Measurements from ENCODE around the gene RAD21L1. TPM values are rescaled to one million over a fixed set of nuclear protein-coding genes. Genes with fewer than 3 reads are reported as not detected.

The RAD21L1 gene
- polyA plus RNA-seq, 3 donors: not detected

DNA sequence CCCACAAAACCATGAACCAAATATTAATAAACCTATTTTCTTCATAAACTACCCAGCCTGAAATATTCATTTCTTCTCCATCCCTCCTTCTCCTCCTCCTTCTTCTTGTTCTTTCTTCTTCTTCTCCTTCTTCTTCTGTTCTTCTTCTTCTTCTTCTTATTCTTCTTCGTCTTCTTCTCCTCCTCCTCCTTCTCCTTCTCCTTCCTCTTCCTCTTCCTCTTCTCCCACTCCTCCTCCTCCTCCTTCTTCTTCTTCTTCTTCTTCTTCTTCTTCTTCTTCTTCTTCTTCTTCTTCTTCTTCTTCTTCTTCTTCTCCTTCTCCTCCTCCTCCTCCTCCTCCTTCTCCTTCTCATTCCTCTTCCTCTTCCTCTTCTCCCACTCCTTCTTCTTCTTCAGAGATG, 36.0 kb upstream of the RAD21L1 start:
- H3K27ac ChIP-seq (ENCODE audit: low read depth in 1 of 2, low read length in 2 of 2): no peak overlapping the region
- peaks cover 0 to 8% (median 2%) of the 10 kb centered on the region in 7 donors for H3K9me3 Mint-ChIP-seq
- peaks cover 0 to 5% of the 10 kb centered on the region in 2 donors for H3K4me1 ChIP-seq (ENCODE audit: control insufficient read depth in 1 of 2, insufficient read depth in 2 of 2, low read length in 2 of 2)
- TF ChIP-seq, protein P1, sequence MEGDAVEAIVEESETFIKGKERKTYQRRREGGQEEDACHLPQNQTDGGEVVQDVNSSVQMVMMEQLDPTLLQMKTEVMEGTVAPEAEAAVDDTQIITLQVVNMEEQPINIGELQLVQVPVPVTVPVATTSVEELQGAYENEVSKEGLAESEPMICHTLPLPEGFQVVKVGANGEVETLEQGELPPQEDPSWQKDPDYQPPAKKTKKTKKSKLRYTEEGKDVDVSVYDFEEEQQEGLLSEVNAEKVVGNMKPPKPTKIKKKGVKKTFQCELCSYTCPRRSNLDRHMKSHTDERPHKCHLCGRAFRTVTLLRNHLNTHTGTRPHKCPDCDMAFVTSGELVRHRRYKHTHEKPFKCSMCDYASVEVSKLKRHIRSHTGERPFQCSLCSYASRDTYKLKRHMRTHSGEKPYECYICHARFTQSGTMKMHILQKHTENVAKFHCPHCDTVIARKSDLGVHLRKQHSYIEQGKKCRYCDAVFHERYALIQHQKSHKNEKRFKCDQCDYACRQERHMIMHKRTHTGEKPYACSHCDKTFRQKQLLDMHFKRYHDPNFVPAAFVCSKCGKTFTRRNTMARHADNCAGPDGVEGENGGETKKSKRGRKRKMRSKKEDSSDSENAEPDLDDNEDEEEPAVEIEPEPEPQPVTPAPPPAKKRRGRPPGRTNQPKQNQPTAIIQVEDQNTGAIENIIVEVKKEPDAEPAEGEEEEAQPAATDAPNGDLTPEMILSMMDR (IDR thresholded peaks at IDR 0.05): no peak
- no peaks in the 10 kb centered on the region for H3K36me3 ChIP-seq (replicated peaks in 1 of 2; ENCODE audit: control insufficient read depth in 1 of 2, insufficient read depth in 2 of 2, low read length in 2 of 2)
- H3K27ac Mint-ChIP-seq: peak overlapping the region in 2 of 7 donors; percentile 41 to 57
- DNase-seq: no peak
- H3K27me3 Mint-ChIP-seq (ENCODE audit: low read depth in 3 of 3): peaks cover 8 to 22% (median 11%) of the 10 kb centered on the region in 3 donors
- no peak overlapping the region for H2AFZ ChIP-seq (ENCODE audit: insufficient read depth, low read depth, low read length, poor library complexity, severe bottlenecking)
- H3K79me2 ChIP-seq (ENCODE audit: insufficient read depth, low read length): no peaks in the 10 kb centered on the region
- H4K20me1 ChIP-seq (ENCODE audit: insufficient read depth, low read length): no peaks in the 10 kb centered on the region
- peaks cover 10% of the 10 kb centered on the region for H3K4me1 Mint-ChIP-seq
- intact Hi-C loops (cut with micrococcal nuclease): no loop called here
- peak overlapping the region in 1 of 2 donors; percentile 12 for H3K4me3 Mint-ChIP-seq
- H3K36me3 Mint-ChIP-seq: peaks cover 0 to 4% of the 10 kb centered on the region in 2 donors
- H3K4me2 ChIP-seq (replicated peaks; ENCODE audit: extremely low read depth, low read length, poor library complexity, severe bottlenecking): no peak overlapping the region
- no peak overlapping the region for H3K4me3 ChIP-seq (replicated peaks in 1 of 3; ENCODE audit: low read depth in 2 of 3, low read length in 3 of 3)
- no peak overlapping the region for H3K9ac ChIP-seq (ENCODE audit: insufficient read depth, low read length, poor library complexity, severe bottlenecking)
- 0% methylated on average over 1 of the region's 1 CpG for WGBS (ENCODE audit: insufficient coverage)
- H3K27me3 ChIP-seq (ENCODE audit: control insufficient read depth in 2 of 2, insufficient read depth in 2 of 2, low read length in 2 of 2): peaks cover 3 to 17% of the 10 kb centered on the region in 2 donors
- H3K9me3 ChIP-seq (replicated peaks in 1 of 2; ENCODE audit: control insufficient read depth in 1 of 2, insufficient read depth in 1 of 2, low read length in 2 of 2): no peaks in the 10 kb centered on the region

DNA sequence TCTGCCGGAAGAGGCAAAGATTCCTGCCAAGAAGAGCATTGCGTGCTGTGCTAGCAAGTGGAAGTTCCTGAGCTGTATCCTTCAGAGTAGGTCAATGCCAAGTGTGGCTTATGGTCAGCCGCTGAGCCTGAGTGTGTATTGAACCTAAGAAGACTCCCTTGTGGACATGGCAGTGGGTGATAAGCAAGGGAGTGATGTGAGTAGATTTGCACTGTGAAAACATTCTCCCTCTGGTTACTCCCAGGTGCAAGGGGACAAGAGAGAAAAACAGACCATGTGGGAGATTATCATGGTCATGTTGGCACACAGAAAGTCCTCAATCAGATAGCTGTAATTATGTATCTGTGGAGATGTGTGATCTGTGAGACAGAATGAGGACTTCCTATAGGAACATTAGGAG, 35.0 kb upstream of the RAD21L1 start:
- TF ChIP-seq, protein P1 (IDR thresholded peaks at IDR 0.05): no peak
- H3K4me1 ChIP-seq (ENCODE audit: control insufficient read depth in 1 of 2, insufficient read depth in 2 of 2, low read length in 2 of 2): no peaks in the 10 kb centered on the region
- no peak for DNase-seq
- H3K4me3 ChIP-seq (replicated peaks in 1 of 3; ENCODE audit: low read depth in 2 of 3, low read length in 3 of 3): no peak overlapping the region
- H4K20me1 ChIP-seq (ENCODE audit: insufficient read depth, low read length): no peaks in the 10 kb centered on the region
- H3K79me2 ChIP-seq (ENCODE audit: insufficient read depth, low read length): no peaks in the 10 kb centered on the region
- H3K36me3 Mint-ChIP-seq: peaks cover 0 to 4% of the 10 kb centered on the region in 2 donors
- no peak overlapping the region for H3K9ac ChIP-seq (ENCODE audit: insufficient read depth, low read length, poor library complexity, severe bottlenecking)
- no peak overlapping the region for H3K4me2 ChIP-seq (replicated peaks; ENCODE audit: extremely low read depth, low read length, poor library complexity, severe bottlenecking)
- no peaks in the 10 kb centered on the region for H3K36me3 ChIP-seq (replicated peaks in 1 of 2; ENCODE audit: control insufficient read depth in 1 of 2, insufficient read depth in 2 of 2, low read length in 2 of 2)
- WGBS (ENCODE audit: insufficient coverage): 100% methylated on average over 2 of the region's 3 CpGs
- H3K9me3 ChIP-seq (replicated peaks in 1 of 2; ENCODE audit: control insufficient read depth in 1 of 2, insufficient read depth in 1 of 2, low read length in 2 of 2): no peaks in the 10 kb centered on the region
- H3K4me3 Mint-ChIP-seq: no peak overlapping the region
- peaks cover 9% of the 10 kb centered on the region for H3K4me1 Mint-ChIP-seq
- H3K27ac Mint-ChIP-seq: no peak overlapping the region
- peaks cover 0 to 8% (median 2%) of the 10 kb centered on the region in 7 donors for H3K9me3 Mint-ChIP-seq
- H3K27me3 Mint-ChIP-seq (ENCODE audit: low read depth in 3 of 3): peaks cover 6 to 21% (median 10%) of the 10 kb centered on the region in 3 donors
- no peak overlapping the region for H2AFZ ChIP-seq (ENCODE audit: insufficient read depth, low read depth, low read length, poor library complexity, severe bottlenecking)
- intact Hi-C loops (cut with micrococcal nuclease): no loop called here
- H3K27me3 ChIP-seq (ENCODE audit: control insufficient read depth in 2 of 2, insufficient read depth in 2 of 2, low read length in 2 of 2): peaks cover 3 to 15% of the 10 kb centered on the region in 2 donors
- H3K27ac ChIP-seq (ENCODE audit: low read depth in 1 of 2, low read length in 2 of 2): no peak overlapping the region
